Esophagus muscularis mucosa (tissue), 4 donors: Measurements from ENCODE around the gene SH3PXD2B. TPM values are rescaled to one million over a fixed set of nuclear protein-coding genes. Genes with fewer than 3 reads are reported as not detected.
"Not testable (repeated sequence)": the region's sequence is repeated elsewhere in the genome, so short reads cannot be mapped to it uniquely, and the experiment has no call there.

Source experiments
- DNase-seq: peaks from one replicate; pipeline ENCODE4 v3.0.0-alpha.2; 2017; ENCODE audit errors: extremely low spot score
- H3K27ac ChIP-seq, 4 donors: fragments of 200-600 bp; sonication (generic); replicated peaks in 1 of 4; 1 replicate in 3 of 4; 2 replicates in 1 of 4; pipeline ENCODE4 v1.5.1; 2016 to 2019; ENCODE audit warnings: mild to moderate bottlenecking in 1 of 4
- H3K27me3 ChIP-seq, 4 donors: fragments of 200-600 bp; sonication (generic); one replicate each; pipeline versions ENCODE4 v1.5.1 to v1.6.0; 2016 to 2019
- H3K36me3 ChIP-seq, 4 donors: fragments of 200-600 bp; sonication (generic); one replicate each; pipeline ENCODE4 v1.5.1; 2016 to 2019
- H3K4me1 ChIP-seq, 4 donors: fragments of 200-600 bp; sonication (generic); one replicate each; pipeline ENCODE4 v1.5.1; 2016 to 2019
- H3K4me3 ChIP-seq, 4 donors: fragments of 200-600 bp; sonication (generic); 1 replicate in 2 of 4; 2 replicates in 2 of 4; pipeline ENCODE4 v1.5.1; 2016 to 2019; ENCODE audit warnings: mild to moderate bottlenecking in 4 of 4, moderate library complexity in 1 of 4
- H3K9me3 ChIP-seq, 4 donors: fragments of 200-600 bp; sonication (generic); 1 replicate in 3 of 4; 2 replicates in 1 of 4; pipeline ENCODE4 v1.5.1; 2016 to 2019
- CTCF ChIP-seq, 3 experiments: fragments of 200-600 bp in 2 of 3; fragments of 450-650 bp in 1 of 3; sonication (generic) in 2 of 3; IDR thresholded peaks; one replicate each; pipeline ENCODE4 v1.5.1; 2017 to 2019; ENCODE audit warnings: antibody characterized with exemption in 3 of 3, mild to moderate bottlenecking in 2 of 3, moderate library complexity in 1 of 3
- EP300 ChIP-seq: sonication (generic); formaldehyde crosslinking; IDR thresholded peaks from one replicate; pipeline ENCODE4 v1.6.1; 2017; ENCODE audit warnings: antibody characterized with exemption
- POLR2A ChIP-seq: fragments of 450-650 bp; IDR thresholded peaks from one replicate; pipeline ENCODE4 v1.6.1; 2017; ENCODE audit warnings: antibody characterized with exemption, moderate library complexity, mild to moderate bottlenecking, low read depth
- POLR2AphosphoS5 ChIP-seq, 2 donors: sonication (generic); formaldehyde crosslinking; IDR thresholded peaks; one replicate each; pipeline ENCODE4 v1.6.1; 2017; ENCODE audit warnings: antibody characterized with exemption in 2 of 2
- WGBS: methylation state at CpG from one replicate; pipeline ENCODE4 v1.1.5; 2018; 5-methylcytosine and 5-hydroxymethylcytosine counted together
- intact Hi-C: fragments of 100-400 bp; cut with DNase I; formaldehyde crosslinking; loops from one replicate; pipeline ENCODE4 v1.15.1; 2023
- total RNA-seq, 4 donors: library from RNA; depleted of rRNA; stranded (reverse); fragments of >200 nt; gene quantifications; one replicate each; pipeline versions ENCODE4 v1.1.0 to v1.2.1, GENCODE V29; 2016

The SH3PXD2B gene
- total RNA-seq, 4 donors from 2014 or later, result 41.5 to 66.5 (median 49.2) TPM

GRCh38 chr5:172482156-172483020 lies 28.1 kb upstream of the SH3PXD2B start:
- Histone ChIP-seq H3K27me3 (no peaks in the 10 kb centered on the region), H3K27ac (no peak overlapping the region), H3K4me1 (peaks cover 8 to 12% (median 9%) of the 10 kb centered on the region in 4 donors), H3K4me3 (no peak overlapping the region), H3K9me3 (no peaks in the 10 kb centered on the region), H3K36me3 (no peaks in the 10 kb centered on the region)
- DNase-seq, result no peak
- intact Hi-C loops, result no loop called here
- WGBS, result 93% methylated on average over 10 of the region's 15 CpGs
- no peak for TF ChIP-seq POLR2AphosphoS5 (IDR thresholded peaks at IDR 0.05)
- no peak for TF ChIP-seq EP300
- TF ChIP-seq POLR2A, result no peak
- TF ChIP-seq CTCF (IDR thresholded peaks at IDR 0.05), result no peak

- Histone ChIP-seq H3K4me1 (peaks cover 9 to 14% (median 9%) of the 10 kb centered on the region in 4 donors), H3K9me3 (no peaks in the 10 kb centered on the region), H3K27ac (peak overlapping the region in 1 of 4 donors; percentile 15), H3K4me3 (no peak overlapping the region), H3K36me3 (no peaks in the 10 kb centered on the region), H3K27me3 (no peaks in the 10 kb centered on the region)
- intact Hi-C loops, result no loop called here
- DNase-seq, result no peak
- 77% methylated on average over 10 of the region's 10 CpGs for WGBS
- TF ChIP-seq EP300, result no peak
- TF ChIP-seq POLR2AphosphoS5 (IDR thresholded peaks at IDR 0.05), result no peak
- TF ChIP-seq CTCF (IDR thresholded peaks at IDR 0.05), result no peak
- TF ChIP-seq POLR2A, result no peak
Measured at GRCh38 chr5:172481011-172481800, 26.9 kb upstream of the SH3PXD2B start.

- no peak for DNase-seq
- 89% methylated on average over 5 of the region's 5 CpGs for WGBS
- H3K36me3 ChIP-seq, result no peaks in the 10 kb centered on the region
- peak overlapping the region; percentile 44 to 58 (median 44) for H3K27ac ChIP-seq
- TF ChIP-seq POLR2A (no peak), CTCF (IDR thresholded peaks at IDR 0.05) (no peak), EP300 (no peak), POLR2AphosphoS5 (IDR thresholded peaks at IDR 0.05) (no peak)
- peaks cover 9 to 14% (median 9%) of the 10 kb centered on the region in 4 donors for H3K4me1 ChIP-seq
- intact Hi-C loops, result loop anchor here (1.0 to 10.0 kb wide), 3 partner anchors 161 to 455 kb away; partner anchors contain the start of gene NEURL1B
- H3K9me3 ChIP-seq, result no peaks in the 10 kb centered on the region
- H3K4me3 ChIP-seq, result no peak overlapping the region
- H3K27me3 ChIP-seq, result no peaks in the 10 kb centered on the region
Measured at GRCh38 chr5:172479784-172480115, 25.4 kb upstream of the SH3PXD2B start.

- Histone ChIP-seq H3K4me1 (peaks cover 9 to 14% (median 9%) of the 10 kb centered on the region in 4 donors), H3K36me3 (no peaks in the 10 kb centered on the region), H3K9me3 (no peaks in the 10 kb centered on the region), H3K4me3 (no peak overlapping the region), H3K27ac (peak overlapping the region; percentile 44 to 58 (median 44)), H3K27me3 (no peaks in the 10 kb centered on the region)
- TF ChIP-seq POLR2AphosphoS5 (IDR thresholded peaks at IDR 0.05), result peak; percentile 58 to 77
- TF ChIP-seq CTCF (IDR thresholded peaks at IDR 0.05), result peak; percentile 78 to 98 (median 80)
- no peak for TF ChIP-seq POLR2A
- 38% methylated on average over 14 of the region's 21 CpGs for WGBS
- intact Hi-C loops, result loop anchor here (2.0 to 10.0 kb wide), 2 partner anchors 162 to 456 kb away; partner anchors contain the start of gene NEURL1B
- no peak for DNase-seq
Measured at GRCh38 chr5:172479034-172479783, 24.9 kb upstream of the SH3PXD2B start.

- peaks cover 9 to 14% (median 9%) of the 10 kb centered on the region in 4 donors for H3K4me1 ChIP-seq
- not testable (repeated sequence) for H3K27ac ChIP-seq, H3K27me3 ChIP-seq, H3K9me3 ChIP-seq, DNase-seq, H3K36me3 ChIP-seq, H3K4me3 ChIP-seq
- intact Hi-C loops, result loop anchor here (2.0 to 10.0 kb wide), 2 partner anchors 162 to 456 kb away; partner anchors contain the start of gene NEURL1B
- WGBS, result 57% methylated on average over 3 of the region's 3 CpGs
Measured at GRCh38 chr5:172478695-172479033, 24.3 kb upstream of the SH3PXD2B start.
